Activated gamma-delta T cell (primary cell): ENCODE results near the gene PCDHA5.

Source experiments
- DNase-seq: peaks from one replicate; lab custom pipeline; 2025; lab: John Stamatoyannopoulos, UW

Gene PCDHA5

DNA sequence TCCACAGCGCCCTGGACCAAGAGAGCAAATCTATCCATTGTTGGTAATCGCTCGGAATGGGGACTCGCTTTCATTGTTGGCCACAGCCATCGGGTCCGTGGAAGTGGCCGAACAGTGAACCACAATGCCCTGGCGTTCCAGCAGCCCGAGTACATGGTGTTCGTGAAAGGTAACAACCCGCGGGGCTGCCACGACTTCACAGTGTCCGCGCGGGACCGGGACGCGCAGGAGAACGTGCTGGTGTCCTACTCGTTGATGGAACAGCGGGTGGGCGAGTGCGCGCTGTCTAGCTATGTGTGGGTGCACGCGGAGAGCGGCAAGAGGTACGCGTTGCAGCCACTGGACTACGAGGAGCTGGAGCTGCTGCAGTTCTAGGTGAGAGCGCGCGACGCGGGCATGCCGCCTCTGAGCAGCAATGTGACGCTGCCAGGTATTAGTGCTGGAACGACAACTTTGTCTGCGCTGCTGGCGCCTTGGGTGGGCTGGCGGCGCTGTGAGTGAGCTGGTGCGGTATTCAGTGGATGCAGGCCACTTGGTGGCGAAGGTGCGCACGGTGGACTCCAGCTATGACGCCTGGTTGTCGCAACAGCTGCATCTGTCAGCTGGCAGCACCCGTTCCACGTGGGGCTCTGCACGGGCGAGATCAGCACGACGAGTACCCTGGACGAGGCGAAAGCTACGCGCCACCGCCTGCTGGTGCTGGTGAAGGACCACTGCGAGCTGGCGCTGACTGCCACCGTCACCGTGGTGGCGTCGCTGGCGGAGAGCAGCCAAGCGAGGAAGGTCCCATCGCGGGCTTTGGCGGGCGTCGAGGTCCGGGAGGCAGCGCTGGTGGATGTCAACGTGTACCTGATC is 41.3 kb downstream of the PCDHA5 start:
- no peak for DNase-seq

- DNase-seq = no peak
Measured at GRCh38 chr5:140868721-140869554, 47.5 kb downstream of the PCDHA5 start, which contains the start of gene PCDHA11. Gene PCDHA11 (plus strand): TSS chr5:140868957. CDS start chr5:140869104, 147 bp downstream.

- DNase-seq = no peak
Measured at GRCh38 chr5:140869555-140869886, 48.1 kb downstream of the PCDHA5 start.

DNA sequence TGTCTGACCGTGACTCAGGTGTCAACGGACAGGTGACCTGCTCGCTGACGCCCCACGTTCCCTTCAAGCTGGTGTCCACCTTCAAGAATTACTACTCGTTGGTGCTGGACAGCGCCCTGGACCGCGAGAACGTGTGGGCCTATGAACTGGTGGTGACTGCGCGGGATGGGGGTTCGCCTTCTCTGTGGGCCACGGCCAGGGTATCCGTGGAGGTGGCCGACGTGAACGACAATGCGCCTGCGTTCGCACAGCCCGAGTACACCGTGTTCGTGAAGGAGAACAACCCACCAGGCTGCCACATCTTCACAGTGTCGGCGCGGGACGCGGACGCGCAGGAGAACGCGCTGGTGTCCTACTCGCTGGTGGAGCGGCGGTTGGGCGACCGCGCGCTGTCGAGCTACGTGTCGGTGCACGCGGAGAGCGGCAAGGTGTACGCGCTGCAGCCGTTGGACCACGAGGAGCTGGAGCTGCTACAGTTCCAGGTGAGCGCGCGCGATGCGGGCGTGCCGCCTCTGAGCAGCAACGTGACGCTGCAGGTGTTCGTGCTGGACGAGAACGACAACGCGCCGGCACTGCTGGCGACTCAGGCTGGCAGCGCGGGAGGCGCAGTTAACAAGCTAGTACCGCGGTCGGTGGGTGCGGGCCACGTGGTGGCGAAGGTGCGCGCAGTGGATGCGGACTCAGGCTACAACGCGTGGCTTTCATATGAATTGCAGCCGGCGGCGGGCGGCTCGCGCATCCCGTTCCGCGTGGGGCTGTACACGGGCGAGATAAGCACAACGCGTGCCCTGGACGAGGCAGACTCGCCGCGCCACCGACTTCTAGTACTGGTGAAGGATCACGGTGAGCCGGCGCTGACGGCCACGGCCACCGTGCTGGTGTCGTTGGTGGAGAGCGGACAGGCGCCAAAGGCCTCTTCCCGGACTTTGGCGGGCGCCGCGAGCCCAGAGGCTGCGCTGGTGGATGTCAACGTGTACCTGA is 49.1 kb downstream of the PCDHA5 start:
- no peak for DNase-seq
